OCI-LY1 (cell line): Measurements from ENCODE around the gene GDI1.

ENCODE experiments used
- H2AFZ ChIP-seq: fragments of 200-600 bp; sonication (generic), shearing (Covaris generic); 2 replicates; pipeline ENCODE4 v1.6.0; 2014; ENCODE audit warnings: antibody characterized with exemption, mild to moderate bottlenecking, low read length
- H3F3A ChIP-seq: fragments of 200-600 bp; sonication (generic), shearing (Covaris generic); 2 replicates; pipeline ENCODE4 v1.6.0; 2014; ENCODE audit warnings: mild to moderate bottlenecking, antibody characterized with exemption, low read length, moderate library complexity; ENCODE audit not compliant: insufficient read depth
- H3K27ac ChIP-seq: fragments of 200-600 bp; sonication (generic); 2 replicates; pipeline ENCODE4 v1.5.1; 2014; ENCODE audit warnings: low read length, mixed run types, mild to moderate bottlenecking, low read depth; ENCODE audit not compliant: poor library complexity, severe bottlenecking
- H3K27me3 ChIP-seq: fragments of 200-600 bp; sonication (generic); 2 replicates; pipeline ENCODE4 v1.6.0; 2014; ENCODE audit warnings: antibody characterized with exemption, mild to moderate bottlenecking, low read length, moderate library complexity; ENCODE audit not compliant: insufficient read depth
- H3K36me3 ChIP-seq: fragments of 200-600 bp; sonication (generic); 2 replicates; pipeline ENCODE4 v1.6.1; 2014; ENCODE audit warnings: mild to moderate bottlenecking, antibody characterized with exemption, low read length, moderate library complexity, mixed read lengths; ENCODE audit not compliant: insufficient read depth
- H3K4me1 ChIP-seq: fragments of 200-600 bp; sonication (generic); 2 replicates; pipeline ENCODE4 v1.5.1; 2014; ENCODE audit warnings: mild to moderate bottlenecking, low read length, moderate library complexity; ENCODE audit not compliant: insufficient read depth, severe bottlenecking
- H3K4me2 ChIP-seq: fragments of 200-600 bp; sonication (generic), shearing (Covaris generic); 2 replicates; pipeline ENCODE4 v1.6.1; 2014; ENCODE audit warnings: low read length
- H3K4me3 ChIP-seq: fragments of 200-600 bp; sonication (generic); 2 replicates; pipeline ENCODE4 v1.5.1; 2014; ENCODE audit warnings: low read length, low read depth, mild to moderate bottlenecking, mixed read lengths; ENCODE audit not compliant: poor library complexity, severe bottlenecking
- H3K79me2 ChIP-seq: fragments of 200-600 bp; shearing (Covaris generic); 2 replicates; pipeline ENCODE4 v1.6.1; 2016; ENCODE audit warnings: mixed run types, low read length, mixed read lengths; ENCODE audit not compliant: insufficient read depth
- H3K9ac ChIP-seq: fragments of 200-600 bp; sonication (generic), shearing (Covaris generic); 2 replicates; pipeline ENCODE4 v1.6.1; 2014; ENCODE audit warnings: mild to moderate bottlenecking, low read length, mixed read lengths
- H3K9me2 ChIP-seq: fragments of 200-600 bp; sonication (generic), shearing (Covaris generic); 2 replicates; pipeline ENCODE4 v1.6.1; 2014; ENCODE audit warnings: low read depth, mild to moderate bottlenecking, low read length, mixed read lengths
- H3K9me3 ChIP-seq: fragments of 200-600 bp; shearing (Covaris generic); 2 replicates; pipeline ENCODE4 v1.6.1; 2014; ENCODE audit warnings: low read length, mixed read lengths
- H4K20me1 ChIP-seq: fragments of 200-600 bp; sonication (generic), shearing (Covaris generic); 2 replicates; pipeline ENCODE4 v1.6.0; 2016; ENCODE audit warnings: mild to moderate bottlenecking, low read length; ENCODE audit not compliant: insufficient read depth
- CTCF ChIP-seq: fragments of 200-600 bp; sonication (generic), shearing (Covaris generic); IDR thresholded peaks from 2 replicates; pipeline ENCODE4 v1.5.1; 2017; ENCODE audit warnings: mild to moderate bottlenecking, antibody characterized with exemption, low read length, moderate library complexity, mixed read lengths
- EZH2 ChIP-seq: fragments of 200-600 bp; sonication (generic), shearing (Covaris generic); IDR thresholded peaks from 2 replicates; pipeline ENCODE4 v1.8.0; 2017; ENCODE audit warnings: borderline replicate concordance, mixed run types, mild to moderate bottlenecking, antibody characterized with exemption, low read length, moderate library complexity, mixed read lengths

GDI1 gene

GRCh38 chrX:154441564-154441963 lies 4.6 kb downstream of the GDI1 start:
- Histone ChIP-seq H3K27me3 (no peaks in the 10 kb centered on the region), H3K36me3 (peaks cover 20% of the 10 kb centered on the region), H3K9me2 (no peaks in the 10 kb centered on the region), H4K20me1 (no peaks in the 10 kb centered on the region), H3K27ac (no peak overlapping the region), H2AFZ (no peak overlapping the region), H3K79me2 (peaks cover 7% of the 10 kb centered on the region; the same call in 1 of the 2 replicates), H3F3A (no peaks in the 10 kb centered on the region), H3K9ac (no peak overlapping the region), H3K4me3 (no peak overlapping the region), H3K9me3 (no peaks in the 10 kb centered on the region), H3K4me2 (no peak overlapping the region), H3K4me1 (peaks cover 32% of the 10 kb centered on the region)
- no peak for TF ChIP-seq CTCF
- no peak for TF ChIP-seq EZH2

- no peak overlapping the region for H3K27ac ChIP-seq
- H3K9me3 ChIP-seq: no peaks in the 10 kb centered on the region
- H2AFZ ChIP-seq: no peak overlapping the region
- TF ChIP-seq EZH2: no peak
- TF ChIP-seq CTCF: no peak
- H3K4me2 ChIP-seq: no peak overlapping the region
- H4K20me1 ChIP-seq: no peaks in the 10 kb centered on the region
- H3K4me1 ChIP-seq: peaks cover 32% of the 10 kb centered on the region
- H3K27me3 ChIP-seq: no peaks in the 10 kb centered on the region
- H3K79me2 ChIP-seq: peaks cover 7% of the 10 kb centered on the region; the same call in 1 of the 2 replicates
- H3K36me3 ChIP-seq: peaks cover 20% of the 10 kb centered on the region
- no peaks in the 10 kb centered on the region for H3F3A ChIP-seq
- H3K9me2 ChIP-seq: no peaks in the 10 kb centered on the region
- no peak overlapping the region for H3K9ac ChIP-seq
- H3K4me3 ChIP-seq: no peak overlapping the region
These were observed 5.2 kb downstream of the GDI1 start for GRCh38 chrX:154441984-154442707.

GRCh38 chrX:154443479-154443910 lies 6.5 kb downstream of the GDI1 start:
- no peaks in the 10 kb centered on the region for H3K27me3 ChIP-seq

More at GRCh38 chrX:154443479-154443910, 6.5 kb downstream of the GDI1 start:
- H3K79me2 ChIP-seq: no peaks in the 10 kb centered on the region
- peaks cover 21% of the 10 kb centered on the region for H3K36me3 ChIP-seq
- H3K9ac ChIP-seq: peak overlapping the region; percentile 40; the same call in 1 of the 2 replicates
- TF ChIP-seq CTCF (no peak), EZH2 (no peak)
- peak overlapping the region; percentile 55 for H3K4me2 ChIP-seq
- H3K4me3 ChIP-seq: peak overlapping the region; percentile 60
- no peak overlapping the region for H2AFZ ChIP-seq
- H4K20me1 ChIP-seq: no peaks in the 10 kb centered on the region
- peaks cover 23% of the 10 kb centered on the region for H3K4me1 ChIP-seq
- no peaks in the 10 kb centered on the region for H3K9me2 ChIP-seq
- no peaks in the 10 kb centered on the region for H3K9me3 ChIP-seq
- H3F3A ChIP-seq: no peaks in the 10 kb centered on the region
- no peak overlapping the region for H3K27ac ChIP-seq
